ENCODE data around the gene DPY19L2.

Gene DPY19L2

GRCh38 chr12:63525831-63526230 is 142.5 kb downstream of the DPY19L2 start:
- no peak for DNase-seq (ENCODE audit: low read depth)

DNA sequence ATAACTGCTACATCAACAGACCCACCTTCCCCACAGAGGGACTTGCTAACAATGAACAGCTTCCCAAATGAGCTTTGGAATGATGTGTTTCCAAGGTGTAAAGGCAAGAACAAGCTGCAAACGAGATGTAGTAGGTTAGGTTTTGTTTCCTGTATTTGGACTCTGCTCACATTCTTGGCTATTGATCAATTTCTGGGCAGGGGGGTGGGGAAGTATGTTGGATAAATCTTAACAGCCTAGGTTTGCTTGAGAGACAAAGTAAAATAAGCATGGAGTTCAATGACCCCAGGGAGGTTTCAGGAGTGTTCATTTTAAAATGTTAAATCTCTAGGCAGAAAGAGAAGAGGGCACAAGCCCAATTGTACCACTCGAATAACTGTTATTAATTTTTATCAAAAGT is 146.6 kb downstream of the DPY19L2 start:
- DNase-seq (ENCODE audit: low read depth), result no peak
